NCI-H1417 (cell line): ENCODE measurements around the gene ARFGEF2.
"Not testable (repeated sequence)": the region's sequence is repeated elsewhere in the genome, so short reads cannot be mapped to it uniquely, and the experiment has no call there.

Source experiments
- DNase-seq, 3 experiments: peaks; one replicate each; lab custom pipeline; 2025; lab: John Stamatoyannopoulos, UW

Gene ARFGEF2

GRCh38 chr20:48921168-48921882 lies at the start of gene ARFGEF2:
Gene ARFGEF2 (plus strand): TSS chr20:48921711. CDS start chr20:48921890, 179 bp downstream.
- DNase-seq: peak; percentile 96 to 97 (median 96)

DNA sequence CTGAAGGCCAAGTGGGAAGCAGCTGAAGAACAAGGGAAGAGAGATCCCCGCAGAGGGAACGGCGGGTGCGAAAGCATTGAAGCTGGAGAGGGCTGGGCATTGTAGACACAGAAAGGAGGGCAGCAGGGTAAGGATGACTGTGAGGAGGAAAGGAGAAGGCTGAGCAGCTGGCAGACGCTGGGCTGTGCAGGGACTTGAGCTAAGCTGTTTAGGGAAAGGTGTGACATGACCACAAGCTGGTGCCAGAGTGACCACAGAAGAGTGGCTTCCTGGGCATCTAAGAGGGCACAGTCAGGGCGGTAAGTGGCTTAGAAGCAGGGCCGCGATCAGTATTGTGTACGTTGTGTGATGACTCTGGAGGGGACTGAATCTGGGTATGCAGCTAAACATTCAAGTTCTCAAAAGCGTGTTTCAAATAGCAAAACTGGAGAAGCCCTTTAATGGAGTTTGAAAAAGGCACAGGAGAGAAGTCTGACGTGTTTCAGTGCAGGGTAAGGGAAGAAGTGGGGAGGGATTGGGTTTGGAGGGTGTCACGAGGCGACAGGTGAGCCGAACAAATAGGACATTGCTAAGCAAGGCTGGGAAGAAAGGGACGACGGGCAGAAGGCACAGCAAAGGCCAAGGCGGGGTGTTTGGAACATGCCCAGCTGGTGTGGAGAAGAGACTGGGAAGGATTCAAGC lies 46.1 kb upstream of the ARFGEF2 start:
- no peak for DNase-seq

DNA sequence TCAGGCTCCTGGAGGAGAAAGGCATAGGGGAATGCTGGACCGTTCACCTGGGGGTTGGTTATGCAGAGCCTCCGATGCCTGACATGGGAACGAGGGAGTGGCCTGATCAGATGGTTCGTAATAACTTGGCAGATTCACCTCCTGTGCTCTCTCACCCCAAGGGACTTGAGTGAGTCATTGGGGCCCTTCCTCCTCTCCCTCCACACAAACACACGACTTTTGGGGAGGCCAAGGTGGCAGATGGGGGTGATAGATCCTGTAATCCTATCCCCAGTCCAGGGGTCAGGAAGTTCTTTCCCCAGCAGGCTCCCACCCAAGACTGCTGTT lies 45.6 kb upstream of the ARFGEF2 start:
- no peak for DNase-seq

DNA sequence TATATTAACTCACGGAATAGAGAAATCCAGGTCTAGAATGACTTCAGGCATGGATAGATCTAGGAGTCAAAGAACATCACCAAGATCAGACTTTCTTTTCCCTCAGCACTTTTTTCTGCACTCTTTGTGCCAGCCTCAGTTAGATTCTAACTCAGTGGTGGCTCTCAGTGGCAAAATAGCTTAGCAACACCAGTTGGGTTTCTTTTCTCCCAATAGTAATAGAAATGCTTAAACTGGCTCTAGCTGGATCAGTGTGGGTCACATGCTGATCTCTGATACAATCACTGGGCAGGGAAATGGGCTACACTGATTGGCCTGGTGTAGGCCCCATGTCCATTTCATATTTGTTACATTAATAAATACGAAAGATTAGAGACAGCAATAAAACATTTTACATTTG lies 44.2 kb upstream of the ARFGEF2 start:
- DNase-seq: peak in 1 of 3 experiments; percentile 12

- no peak for DNase-seq
Measured at GRCh38 chr20:48878534-48879248, 42.8 kb upstream of the ARFGEF2 start.

DNA sequence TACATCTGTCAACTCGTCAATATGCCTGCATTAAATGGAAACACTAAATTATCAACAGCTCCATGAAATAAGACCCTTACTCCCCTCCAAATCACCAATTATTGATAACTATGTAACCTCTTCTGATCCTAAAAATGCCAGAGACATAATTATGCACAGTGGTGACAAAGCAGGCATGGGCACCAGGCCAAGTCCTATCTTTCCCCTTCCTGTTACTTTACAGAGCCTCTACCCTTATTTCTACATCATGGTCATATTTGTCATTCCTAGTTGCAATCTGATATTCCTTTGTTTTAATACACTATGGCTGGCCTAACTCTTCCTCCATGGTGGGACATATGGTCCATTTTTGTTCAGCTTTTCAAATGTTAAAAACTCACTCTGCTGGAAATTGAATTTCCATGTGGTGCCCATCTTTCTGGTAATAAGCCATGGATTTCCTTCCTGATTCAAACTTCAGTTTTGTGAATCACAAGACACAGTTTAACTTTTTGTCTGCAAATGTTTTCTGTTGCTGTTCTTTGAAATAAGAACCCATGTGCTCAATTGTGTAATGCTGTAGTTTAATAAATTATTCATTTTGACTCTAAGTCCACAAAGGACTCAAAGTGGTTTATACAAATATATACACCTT lies 41.8 kb upstream of the ARFGEF2 start:
- no peak for DNase-seq

GRCh38 chr20:48880331-48880730 lies 41.2 kb upstream of the ARFGEF2 start:
- DNase-seq: no peak

GRCh38 chr20:48880981-48881657 lies 40.4 kb upstream of the ARFGEF2 start:
- DNase-seq: no peak

- no peak for DNase-seq
Measured at GRCh38 chr20:48885237-48885636, 36.3 kb upstream of the ARFGEF2 start.

DNA sequence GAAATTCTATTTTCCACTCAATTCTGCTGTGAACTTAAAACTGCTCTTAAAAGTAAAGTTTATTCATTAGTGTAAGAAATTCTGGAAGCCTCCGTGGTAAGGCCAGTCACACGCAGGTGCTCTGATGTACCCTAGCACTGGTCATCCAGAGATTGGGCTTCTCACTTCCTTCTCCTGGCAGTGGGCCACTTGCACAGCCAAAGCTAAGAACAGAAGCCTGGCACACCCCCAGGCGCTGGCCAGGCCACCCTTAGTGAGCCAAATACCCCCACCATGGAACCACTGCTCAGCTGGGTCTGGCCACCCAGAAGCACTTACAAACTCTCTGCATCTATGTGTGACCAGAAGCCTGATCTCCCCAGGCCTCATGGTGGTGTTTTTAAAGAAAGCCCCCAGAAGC lies 35.3 kb upstream of the ARFGEF2 start:
- no peak for DNase-seq

GRCh38 chr20:48886811-48887210 lies 34.7 kb upstream of the ARFGEF2 start:
- no peak for DNase-seq

GRCh38 chr20:48888517-48888916 lies 33.0 kb upstream of the ARFGEF2 start:
- DNase-seq: not testable (repeated sequence)

DNA sequence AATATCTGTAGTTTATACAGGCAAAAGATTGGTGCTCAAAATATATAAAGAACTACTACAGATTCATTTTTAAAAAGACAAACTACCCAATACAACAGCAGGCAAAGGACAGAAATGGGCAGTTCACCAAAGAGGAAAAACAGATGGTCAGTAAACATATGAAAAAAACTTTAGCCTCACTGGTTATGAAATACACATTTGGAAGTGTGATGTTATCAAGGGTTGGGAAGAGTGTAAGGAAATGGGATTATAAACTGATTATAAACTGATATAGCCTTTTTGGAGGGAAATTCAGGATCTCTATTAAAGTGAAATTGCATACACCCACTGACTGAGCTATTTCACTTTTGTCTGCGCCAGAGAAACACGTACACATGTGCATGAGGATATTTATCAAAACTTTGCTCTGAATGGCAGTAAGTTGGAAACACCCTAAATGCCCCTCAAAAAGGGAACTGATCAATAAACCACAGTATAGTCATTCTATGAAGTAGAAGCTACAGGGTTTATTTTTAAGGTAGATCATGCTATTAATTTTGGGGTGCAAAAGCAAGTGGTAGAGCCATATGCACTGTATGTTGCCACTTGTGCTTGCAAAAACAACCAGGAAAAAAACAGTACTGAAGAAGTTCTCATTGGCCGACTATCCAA lies 32.2 kb upstream of the ARFGEF2 start:
- no peak for DNase-seq

GRCh38 chr20:48891235-48892048 lies 30.1 kb upstream of the ARFGEF2 start:
- DNase-seq: no peak

DNA sequence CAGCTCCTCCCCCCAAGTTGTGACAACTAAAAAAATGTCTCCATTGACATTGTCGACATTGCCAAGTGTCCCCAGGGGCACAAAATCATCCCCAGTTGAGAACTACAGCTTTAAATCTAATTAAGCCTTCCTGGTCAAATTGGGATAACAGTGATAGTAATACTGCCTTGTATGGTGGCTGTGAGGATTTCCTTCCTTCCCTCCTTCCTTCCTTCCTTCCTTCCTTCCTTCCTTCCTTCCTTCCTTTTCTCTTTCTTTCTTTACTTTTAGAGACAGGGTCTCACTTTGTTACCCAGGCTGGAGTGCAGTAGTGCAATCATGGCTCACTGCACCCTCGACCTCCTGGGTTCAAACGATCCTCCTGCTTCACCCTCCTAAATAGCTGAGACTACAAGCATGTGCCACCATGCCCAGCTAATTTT lies 29.5 kb upstream of the ARFGEF2 start:
- no peak for DNase-seq

DNA sequence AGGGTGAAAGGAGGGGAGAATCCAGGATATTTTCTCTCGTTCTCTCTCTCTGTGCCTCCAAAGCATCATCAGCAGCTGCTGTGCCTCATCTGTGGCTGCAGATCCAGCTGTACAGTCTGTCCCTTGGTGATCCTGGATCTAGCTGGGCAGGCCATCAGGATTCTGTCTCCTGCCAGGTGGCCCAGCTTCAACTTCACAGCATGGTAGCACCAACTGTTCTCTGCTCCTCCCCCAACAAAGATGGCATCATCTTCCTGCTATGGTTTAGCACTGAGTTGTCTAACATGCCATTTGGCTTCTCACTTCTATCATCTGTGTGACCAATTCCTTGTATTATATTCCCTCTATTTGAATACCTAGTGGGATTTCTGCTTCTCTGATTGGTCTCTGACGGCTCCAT lies 28.6 kb upstream of the ARFGEF2 start:
- DNase-seq: no peak

DNA sequence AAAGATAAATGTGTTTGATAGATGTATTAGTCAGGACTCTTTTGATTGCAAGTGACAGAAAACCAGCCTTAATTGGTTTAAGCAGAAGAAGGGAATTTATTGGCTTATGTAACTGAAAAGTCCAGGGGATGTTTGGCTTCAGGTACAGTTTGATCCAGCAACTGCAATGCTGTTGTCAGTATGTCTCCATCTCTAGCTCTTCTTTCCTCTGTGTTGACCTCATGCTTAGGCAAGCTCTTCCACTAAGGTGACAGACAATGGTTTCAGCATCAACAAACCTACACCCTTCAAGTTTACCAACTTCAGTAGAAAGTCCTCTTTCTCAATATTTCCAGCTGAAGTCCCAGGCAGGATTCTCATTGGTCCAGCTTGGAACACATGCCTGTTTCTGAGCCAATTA lies 28.1 kb upstream of the ARFGEF2 start:
- no peak for DNase-seq

- no peak for DNase-seq
Measured at GRCh38 chr20:48897305-48898010, 24.1 kb upstream of the ARFGEF2 start.

- no peak for DNase-seq
Measured at GRCh38 chr20:48898210-48898609, 23.3 kb upstream of the ARFGEF2 start.
